Right lobe of liver (tissue), 6 donors: ENCODE data around the gene KCND1. TPM values are rescaled to one million over a fixed set of nuclear protein-coding genes. Genes with fewer than 3 reads are reported as not detected.

Experiments
- ATAC-seq, 4 donors: fragments of 200-7000 bp; cut with Tn5 transposase; one replicate each; pipeline ENCODE4 v1.9.1; 2020; ENCODE audit warnings: mild to moderate bottlenecking in 4 of 4, moderate library complexity in 4 of 4
- DNase-seq, 3 donors: peaks; one replicate each; pipeline ENCODE4 v3.0.0-alpha.2; 2020
- H3K27ac ChIP-seq, 3 donors: fragments of 200-600 bp; one replicate each; pipeline ENCODE4 v1.8.0; 2022
- H3K27me3 ChIP-seq, 2 donors: fragments of 200-600 bp; one replicate each; pipeline ENCODE4 v1.8.0; 2022
- H3K36me3 ChIP-seq, 4 donors: fragments of 200-600 bp; sonication (generic) in 1 of 4; one replicate each; pipeline versions ENCODE4 v1.5.1 to v1.8.0; 2017 to 2022; ENCODE audit warnings: control low read depth in 1 of 4
- H3K4me1 ChIP-seq, 4 donors: fragments of 200-600 bp; sonication (generic) in 1 of 4; one replicate each; pipeline versions ENCODE4 v1.5.1 to v1.8.0; 2017 to 2022; ENCODE audit warnings: control low read depth in 1 of 4
- H3K4me3 ChIP-seq, 3 donors: fragments of 200-600 bp; one replicate each; pipeline ENCODE4 v1.8.0; 2022
- H3K9me3 ChIP-seq, 4 donors: fragments of 200-600 bp; sonication (generic) in 1 of 4; one replicate each; pipeline versions ENCODE4 v1.5.1 to v1.8.0; 2017 to 2022; ENCODE audit warnings: control low read depth in 1 of 4
- CTCF ChIP-seq, 4 donors: fragments of 200-600 bp in 3 of 4; fragments of 450-650 bp in 1 of 4; IDR thresholded peaks; one replicate each; pipeline versions ENCODE4 v1.5.1 to v1.8.0; 2016 to 2022; ENCODE audit warnings: antibody characterized with exemption in 4 of 4, mild to moderate bottlenecking in 2 of 4
- POLR2A ChIP-seq: fragments of 450-650 bp; IDR thresholded peaks from one replicate; pipeline ENCODE4 v1.6.1; 2017; ENCODE audit warnings: antibody characterized with exemption, mild to moderate bottlenecking
- WGBS: methylation state at CpG from one replicate; pipeline ENCODE4 v1.1.6; 2018; ENCODE audit warnings: low coverage, low lambda C conversion rate; ENCODE audit not compliant: insufficient coverage; ENCODE audit errors: missing lambda C conversion rate; 5-methylcytosine and 5-hydroxymethylcytosine counted together
- intact Hi-C, 2 donors: fragments of 100-400 bp; cut with DNase I; formaldehyde crosslinking; loops; one replicate each; pipeline versions ENCODE4 v1.11.2 to v1.14.1; 2022
- long read RNA-seq: library from polyadenylated mRNA; unstranded; transcript quantifications from one replicate; pipeline ENCODE4 v2.0.0, GENCODE V29; 2019
- total RNA-seq, 6 experiments: library from RNA; depleted of rRNA in 2 of 6; stranded (reverse); fragments of >200 nt in 2 of 6; fragmentation: NEBNext Ultra II Directional in 3 of 6; extraction: Animal tissue kit (Norgen Biotek cat#: 25700) in 3 of 6; gene quantifications; one replicate each; pipeline versions ENCODE4 v1.1.0 to v1.2.4, GENCODE V29; 2016 to 2023
- donor health status: DM: no; HTN: yes; CAD: no.
- donor health status: DM: no; HTN: no; CAD: no.
- donor health status: DM: no; HTN: no; CAD: no.
- donor health status: DM: no; HTN: yes; CAD: no.
- donor health status: DM: no; HTN: yes; CAD: no.

Gene KCND1
- 1 to 10 TPM in 1 of 6 experiments, under 1 TPM in 5; 0.31 to 1.2 (median 0.46) TPM for total RNA-seq
- long read RNA-seq: 0 reads

- ATAC-seq (peak; percentile 9 to 45 (median 24)), DNase-seq (no peak)
- no peak within 1 kb of the TSS for H3K27ac ChIP-seq
- TF ChIP-seq CTCF (IDR thresholded peaks at IDR 0.05): no peak
- H3K4me3 ChIP-seq: no peak within 1 kb of the TSS
- no peaks in the 10 kb centered on the region for H3K9me3 ChIP-seq
- intact Hi-C loops: no loop called here
- no peaks in the 10 kb centered on the region for H3K4me1 ChIP-seq
- peaks cover 0 to 12% (median 6%) of the 10 kb centered on the region in 4 donors for H3K36me3 ChIP-seq
- H3K27me3 ChIP-seq: no peaks in the 10 kb centered on the region
- 20% methylated on average over 14 of the region's 28 CpGs for WGBS
Measured at GRCh38 chrX:48971249-48972219, at the start of gene KCND1. KCND1 (minus strand) TSS chrX:48971844; CDS start chrX:48970271, 1,573 bp downstream.

DNA sequence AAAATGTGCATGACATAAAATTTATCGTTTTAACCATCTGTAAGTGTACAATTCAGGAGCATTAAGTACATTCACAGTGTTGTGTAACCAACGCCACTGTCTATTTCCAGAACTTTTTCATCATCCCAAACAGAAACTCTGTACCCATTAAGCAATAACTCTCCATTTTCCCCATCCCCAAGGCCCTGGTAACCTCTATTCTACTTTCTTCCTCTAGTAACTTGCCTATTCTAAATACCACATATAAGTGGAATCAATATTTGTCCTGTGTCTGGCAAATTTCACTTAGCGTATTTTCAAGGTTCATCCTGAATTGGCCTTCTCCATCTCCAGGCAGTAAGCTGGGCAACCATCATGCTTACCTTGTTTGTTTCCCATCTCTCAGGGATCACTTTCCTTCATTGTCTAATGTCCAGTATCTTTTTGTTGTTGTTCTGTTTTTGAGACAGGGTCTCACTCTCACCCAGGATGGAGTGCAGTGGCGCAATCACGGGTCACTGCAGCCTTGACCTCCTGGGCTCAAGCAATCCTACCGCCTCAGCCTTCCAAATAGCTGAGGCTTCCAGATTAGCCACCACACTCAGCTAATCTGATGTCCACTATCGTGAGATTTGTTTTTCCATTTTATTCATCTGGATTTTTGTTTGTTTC, 48.1 kb upstream of the KCND1 start:
- no peaks in the 10 kb centered on the region for H3K36me3 ChIP-seq
- H3K27me3 ChIP-seq: no peaks in the 10 kb centered on the region
- TF ChIP-seq CTCF (IDR thresholded peaks at IDR 0.05) (no peak), POLR2A (no peak)
- whole genome bisulfite sequencing: 45% methylated on average over 7 of the region's 7 CpGs
- H3K9me3 ChIP-seq: no peaks in the 10 kb centered on the region
- DNase-seq (peak in 2 of 3 donors; percentile 59 to 76), ATAC-seq (peak; percentile 81 to 90 (median 84))
- peak overlapping the region in 2 of 3 donors; percentile 64 to 77 for H3K27ac ChIP-seq
- intact Hi-C loops: no loop called here
- H3K4me1 ChIP-seq: peaks cover 0 to 9% (median 0%) of the 10 kb centered on the region in 4 donors
- no peak overlapping the region for H3K4me3 ChIP-seq

DNA sequence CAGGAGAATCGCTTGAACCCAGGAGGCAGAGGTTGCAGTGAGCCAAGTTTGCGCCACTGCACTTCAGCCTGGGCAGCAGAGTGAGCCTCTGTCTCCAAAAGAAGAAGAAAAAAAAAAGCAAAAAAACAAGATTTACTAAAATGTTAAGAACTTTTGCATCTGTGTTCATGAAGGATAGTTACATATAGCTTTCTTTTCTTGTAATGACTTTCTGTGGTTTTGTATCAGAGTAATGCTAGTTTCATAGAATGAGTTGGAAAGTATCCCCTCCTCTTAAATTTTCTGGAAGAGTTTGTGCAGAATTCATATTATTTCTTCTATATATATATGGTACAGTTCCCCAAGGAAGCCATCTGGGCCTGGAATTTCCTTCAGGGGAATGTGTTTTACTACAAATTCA, 47.4 kb upstream of the KCND1 start:
- WGBS: 52% methylated on average over 2 of the region's 2 CpGs

DNA sequence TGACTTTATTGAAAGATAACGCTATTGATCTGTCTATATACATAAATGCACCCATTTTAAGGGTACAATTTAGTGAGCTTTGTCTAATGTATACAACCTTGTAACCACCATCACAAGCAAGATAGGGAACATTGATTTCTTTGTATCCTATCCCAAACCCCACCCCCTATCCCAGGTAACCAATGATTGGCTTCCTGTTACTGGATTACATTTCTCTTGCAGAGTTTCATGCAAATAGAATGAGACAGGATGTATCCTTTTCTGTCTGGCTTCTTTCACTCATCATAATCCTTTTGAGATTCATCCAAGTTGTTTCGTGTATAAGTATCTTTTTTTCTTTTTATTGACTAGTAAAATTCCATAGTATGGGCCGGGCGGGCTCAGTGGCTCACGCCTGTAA, 32.1 kb upstream of the KCND1 start:
- H3K36me3 ChIP-seq: no peaks in the 10 kb centered on the region
- WGBS: 81% methylated on average over 5 of the region's 5 CpGs
- intact Hi-C loops: no loop called here

More for the DNA sequence above, 47.4 kb upstream of the KCND1 start:
- Histone ChIP-seq H3K27ac (peak overlapping the region in 1 of 3 donors; percentile 57), H3K4me1 (peaks cover 0 to 9% (median 0%) of the 10 kb centered on the region in 4 donors), H3K4me3 (no peak overlapping the region), H3K36me3 (no peaks in the 10 kb centered on the region), H3K9me3 (no peaks in the 10 kb centered on the region), H3K27me3 (no peaks in the 10 kb centered on the region)
- intact Hi-C loops: no loop called here
- TF ChIP-seq POLR2A (no peak), CTCF (IDR thresholded peaks at IDR 0.05) (no peak)
- no peak for DNase-seq
- no peak for ATAC-seq

More for the DNA sequence above, 32.1 kb upstream of the KCND1 start:
- no peak overlapping the region for H3K27ac ChIP-seq
- H3K4me3 ChIP-seq: no peak overlapping the region
- H3K9me3 ChIP-seq: no peaks in the 10 kb centered on the region
- no peak for TF ChIP-seq CTCF (IDR thresholded peaks at IDR 0.05)
- no peak for TF ChIP-seq POLR2A
- H3K27me3 ChIP-seq: no peaks in the 10 kb centered on the region
- no peaks in the 10 kb centered on the region for H3K4me1 ChIP-seq
- DNase-seq (no peak), ATAC-seq (no peak)
